ENCODE data around the gene ACADL.
A peak's percentile ranks its signal among the peaks of the same experiment; 100 is the strongest.

Gene ACADL

DNA sequence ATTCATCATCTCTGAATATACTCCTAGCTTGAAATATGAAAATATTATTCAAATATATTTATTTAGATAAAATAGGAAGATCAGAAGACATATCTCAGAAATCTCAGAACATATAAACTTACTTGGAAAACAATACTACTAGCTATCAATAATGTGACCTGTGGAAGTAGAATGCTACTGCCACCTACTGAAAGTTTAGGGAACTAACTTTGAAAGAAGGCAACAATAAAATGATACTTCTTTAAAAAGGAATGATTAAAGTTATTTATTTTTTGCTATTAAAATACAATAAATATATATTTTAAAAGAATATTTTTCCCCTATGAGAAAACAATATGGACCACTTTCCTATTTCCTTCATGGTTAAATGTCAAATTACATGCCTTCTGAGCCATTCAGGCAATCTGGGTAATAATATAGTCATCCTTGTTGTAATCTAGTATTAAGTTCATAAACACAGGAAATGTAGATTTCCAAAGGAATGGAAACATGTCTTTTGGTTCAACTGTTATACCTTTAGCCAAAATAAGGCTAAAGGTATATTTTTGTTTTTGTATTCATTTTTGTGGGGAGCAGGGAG is 26.0 kb downstream of the ACADL start:
- no peak for DNase-seq (ENCODE audit: low read depth, low spot score)
- POLR2A ChIA-PET, result no interaction called here
- TF ChIP-seq CTCF (IDR thresholded peaks at IDR 0.05; ENCODE audit: insufficient read depth, low read length, missing control alignments), result peak; percentile 42
- CTCF ChIA-PET, result interaction anchor here (0.7 to 5.7 kb wide), 22 partner anchors 8 to 865 kb away, joined by 3 to 101 read pairs (median 4); partner anchors contain the start of gene KANSL1L
- H3K4me3 ChIP-seq (ENCODE audit: low read depth, low read length), result no peak overlapping the region

DNA sequence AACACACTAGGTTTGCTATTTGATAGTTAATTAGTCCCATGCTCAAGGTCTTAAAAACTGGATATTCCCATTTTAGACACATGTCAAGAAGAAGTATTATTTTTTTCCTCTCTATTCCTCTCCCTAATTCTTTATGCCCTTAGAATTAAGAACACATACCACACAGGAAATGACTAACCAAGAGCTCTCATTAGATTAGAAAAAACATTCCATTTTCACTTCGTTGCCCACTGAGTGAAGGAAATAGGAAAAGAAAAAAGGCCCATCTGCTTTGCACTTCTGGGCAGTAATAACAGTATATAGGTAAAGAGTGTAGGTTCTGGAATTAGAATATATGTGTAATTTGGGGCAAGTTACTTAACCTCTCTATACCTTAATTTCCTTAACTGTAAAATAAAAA is 26.9 kb downstream of the ACADL start:
- ChIA-PET POLR2A (no interaction called here), CTCF (interaction anchor here (0.7 to 5.7 kb wide), 23 partner anchors 9 to 864 kb away, joined by 3 to 101 read pairs (median 4); partner anchors contain the start of gene KANSL1L)
- no peak for TF ChIP-seq CTCF (IDR thresholded peaks at IDR 0.05; ENCODE audit: insufficient read depth, low read length, missing control alignments)
- DNase-seq (ENCODE audit: low read depth, low spot score), result no peak
- no peak overlapping the region for H3K4me3 ChIP-seq (ENCODE audit: low read depth, low read length)

DNA sequence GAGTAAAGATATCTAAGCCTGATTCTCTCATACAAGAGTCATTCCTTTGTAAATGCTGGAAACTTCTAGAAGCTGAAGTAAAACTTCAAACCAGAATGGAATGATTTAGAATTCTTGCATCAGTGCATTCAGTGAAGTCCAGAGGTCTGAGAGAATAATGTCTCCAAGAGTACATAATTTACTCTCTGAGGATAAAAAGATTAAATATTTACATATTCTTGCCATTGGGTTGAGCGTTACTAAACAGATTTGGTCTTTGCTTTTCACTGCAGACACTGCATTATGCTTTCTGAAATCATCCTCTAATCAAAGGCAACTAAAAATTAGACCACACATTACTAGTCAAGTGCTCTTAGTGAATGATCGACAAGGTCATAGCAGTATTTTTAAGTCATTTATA is 27.5 kb downstream of the ACADL start:
- ChIA-PET CTCF (interaction anchor here (1.0 to 5.7 kb wide), 7 partner anchors 18 to 254 kb away, joined by 3 to 101 read pairs (median 3); no protein-coding TSS in a partner anchor), POLR2A (no interaction called here)
- DNase-seq (ENCODE audit: low read depth, low spot score), result no peak
- no peak overlapping the region for H3K4me3 ChIP-seq (ENCODE audit: low read depth, low read length)
- TF ChIP-seq CTCF (IDR thresholded peaks at IDR 0.05; ENCODE audit: insufficient read depth, low read length, missing control alignments), result no peak

DNA sequence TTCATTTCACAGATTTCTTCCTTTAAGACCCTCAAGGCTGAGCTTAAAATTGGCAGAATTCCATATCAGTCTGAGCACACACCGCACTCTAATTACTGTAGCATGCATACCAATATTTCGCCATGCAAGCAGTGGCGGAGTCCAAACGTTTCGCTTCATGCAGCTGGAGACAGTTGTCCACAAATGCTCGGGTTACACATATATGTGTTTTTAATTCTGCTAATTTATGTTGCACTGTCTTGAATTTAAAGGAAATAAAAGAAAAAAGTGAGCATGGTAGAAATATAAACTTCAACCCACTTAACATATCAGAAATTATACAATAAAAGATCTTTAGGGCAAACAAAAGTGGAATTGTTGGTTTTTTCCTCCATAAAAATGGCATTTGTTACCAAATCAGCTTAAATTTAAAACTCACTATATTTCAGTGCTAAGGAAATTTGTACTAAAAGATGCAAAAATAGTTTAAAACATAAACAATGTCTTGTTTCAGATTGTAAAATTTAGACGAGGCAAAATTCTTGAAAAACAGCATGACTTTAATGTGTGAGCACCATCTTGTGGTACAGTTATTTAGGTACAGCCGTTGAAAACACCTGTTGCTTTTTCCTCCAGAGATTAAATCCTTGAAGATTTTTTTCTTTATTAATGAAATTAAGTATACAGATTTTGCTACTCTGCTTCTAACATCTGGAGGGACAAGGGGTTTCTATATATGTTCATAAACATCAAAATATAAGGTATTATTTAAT is 30.0 kb downstream of the ACADL start:
- TF ChIP-seq CTCF (IDR thresholded peaks at IDR 0.05; ENCODE audit: insufficient read depth, low read length, missing control alignments), result peak; percentile 39
- ChIA-PET CTCF (interaction anchor here (0.7 to 5.7 kb wide), 31 partner anchors 9 to 769 kb away, joined by 3 to 101 read pairs (median 4); no protein-coding TSS in a partner anchor), POLR2A (no interaction called here)

DNA sequence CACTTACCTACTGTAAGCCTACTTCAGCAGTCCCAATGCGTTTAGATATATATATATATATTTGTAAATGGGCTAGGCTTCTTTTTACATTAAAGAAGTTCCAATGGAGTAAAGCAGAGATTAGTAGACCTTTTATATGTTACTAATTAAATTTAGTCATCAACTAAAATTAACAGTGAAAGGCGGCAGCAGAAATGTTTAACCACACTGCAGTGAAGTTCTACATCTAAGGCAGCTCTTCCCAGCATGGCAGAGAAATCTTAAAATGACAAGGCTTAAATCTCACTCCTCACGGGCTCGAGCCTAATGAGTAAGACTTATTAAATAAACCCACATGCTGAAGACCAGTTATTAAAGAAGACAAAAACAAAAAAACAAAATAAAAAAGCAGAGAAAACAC is 34.9 kb downstream of the ACADL start:
- no peak for TF ChIP-seq CTCF (IDR thresholded peaks at IDR 0.05; ENCODE audit: insufficient read depth, low read length, missing control alignments)
- CTCF ChIA-PET, result interaction anchor here (0.7 to 1.0 kb wide), 4 partner anchors 9 to 217 kb away, joined by 3 to 4 read pairs (median 3); no protein-coding TSS in a partner anchor
- POLR2A ChIA-PET, result no interaction called here
- DNase-seq (ENCODE audit: low read depth, low spot score), result no peak
- H3K4me3 ChIP-seq (ENCODE audit: low read depth, low read length), result no peak overlapping the region

More for the DNA sequence above, 30.0 kb downstream of the ACADL start:
- peak overlapping the region; percentile 16; the same call in 1 of the 2 replicates for H3K4me3 ChIP-seq (ENCODE audit: low read depth, low read length)
- no peak for DNase-seq (ENCODE audit: low read depth, low spot score)
